ENCODE results near the gene GMPPA.

The GMPPA gene

DNA sequence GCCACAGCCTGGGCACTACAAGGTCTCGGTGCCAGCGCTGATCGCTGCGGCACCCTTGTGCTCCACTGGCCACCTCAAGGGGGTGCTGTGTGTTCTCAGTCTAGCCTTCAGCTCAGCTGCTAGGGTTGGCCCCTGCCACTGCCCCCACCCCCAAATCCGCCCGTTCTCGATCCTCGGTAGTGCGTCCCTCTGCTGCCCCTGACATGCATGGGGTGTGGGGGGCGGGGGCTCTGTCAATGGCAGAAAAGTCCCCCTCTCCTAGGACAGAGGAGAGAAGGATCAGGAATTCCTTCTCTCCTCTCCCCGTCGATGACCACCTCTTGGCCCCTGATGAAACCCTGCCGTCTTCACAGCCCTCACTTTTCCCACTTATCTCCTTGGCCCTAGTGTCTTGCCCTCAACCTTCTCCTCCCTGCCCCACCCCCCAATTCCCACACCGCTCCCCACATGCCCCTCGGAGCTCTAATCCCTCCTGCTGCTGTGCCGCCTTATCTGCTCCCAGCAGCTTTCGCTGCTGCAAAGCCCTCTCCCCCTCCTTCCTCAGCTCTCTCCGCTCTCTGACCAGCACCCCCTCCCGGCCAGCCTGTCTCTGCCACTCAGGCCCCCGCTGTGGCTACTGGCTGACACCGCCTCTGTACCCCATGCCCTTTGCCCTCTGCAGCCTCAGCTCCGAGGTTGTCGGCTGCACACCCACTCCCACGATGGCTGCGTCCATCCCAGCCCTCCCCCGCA, 11.3 kb downstream of the GMPPA start:
- no peak overlapping the region for H3K27ac ChIP-seq (ENCODE audit: low read depth, low read length)
- peak overlapping the region in 1 of 2 donors; percentile 53 for H3K4me3 ChIP-seq (ENCODE audit: low read depth in 1 of 2, low read length in 2 of 2)
- H3K27me3 ChIP-seq (ENCODE audit: control insufficient read depth in 1 of 2, insufficient read depth in 2 of 2, low read length in 2 of 2): peaks cover 0 to 30% of the 10 kb centered on the region in 2 donors
- H3K4me1 ChIP-seq (ENCODE audit: insufficient read depth, low read length): peaks cover 13% of the 10 kb centered on the region
- no peaks in the 10 kb centered on the region for H3K9me3 ChIP-seq (ENCODE audit: low read length)
- no peak overlapping the region for H3K9ac ChIP-seq (ENCODE audit: low read length)
- H3K36me3 ChIP-seq (ENCODE audit: insufficient read depth, low read length): peaks cover 15% of the 10 kb centered on the region

GRCh38 chr2:219510512-219511135, 11.9 kb downstream of the GMPPA start:
- peaks cover 12% of the 10 kb centered on the region for H3K36me3 ChIP-seq (ENCODE audit: insufficient read depth, low read length)
- peaks cover 13% of the 10 kb centered on the region for H3K4me1 ChIP-seq (ENCODE audit: insufficient read depth, low read length)
- H3K9me3 ChIP-seq (ENCODE audit: low read length): no peaks in the 10 kb centered on the region
- H3K4me3 ChIP-seq (ENCODE audit: low read depth in 1 of 2, low read length in 2 of 2): no peak overlapping the region
- H3K9ac ChIP-seq (ENCODE audit: low read length): no peak overlapping the region
- H3K27me3 ChIP-seq (ENCODE audit: control insufficient read depth in 1 of 2, insufficient read depth in 2 of 2, low read length in 2 of 2): peaks cover 0 to 30% of the 10 kb centered on the region in 2 donors
- H3K27ac ChIP-seq (ENCODE audit: low read depth, low read length): no peak overlapping the region

DNA sequence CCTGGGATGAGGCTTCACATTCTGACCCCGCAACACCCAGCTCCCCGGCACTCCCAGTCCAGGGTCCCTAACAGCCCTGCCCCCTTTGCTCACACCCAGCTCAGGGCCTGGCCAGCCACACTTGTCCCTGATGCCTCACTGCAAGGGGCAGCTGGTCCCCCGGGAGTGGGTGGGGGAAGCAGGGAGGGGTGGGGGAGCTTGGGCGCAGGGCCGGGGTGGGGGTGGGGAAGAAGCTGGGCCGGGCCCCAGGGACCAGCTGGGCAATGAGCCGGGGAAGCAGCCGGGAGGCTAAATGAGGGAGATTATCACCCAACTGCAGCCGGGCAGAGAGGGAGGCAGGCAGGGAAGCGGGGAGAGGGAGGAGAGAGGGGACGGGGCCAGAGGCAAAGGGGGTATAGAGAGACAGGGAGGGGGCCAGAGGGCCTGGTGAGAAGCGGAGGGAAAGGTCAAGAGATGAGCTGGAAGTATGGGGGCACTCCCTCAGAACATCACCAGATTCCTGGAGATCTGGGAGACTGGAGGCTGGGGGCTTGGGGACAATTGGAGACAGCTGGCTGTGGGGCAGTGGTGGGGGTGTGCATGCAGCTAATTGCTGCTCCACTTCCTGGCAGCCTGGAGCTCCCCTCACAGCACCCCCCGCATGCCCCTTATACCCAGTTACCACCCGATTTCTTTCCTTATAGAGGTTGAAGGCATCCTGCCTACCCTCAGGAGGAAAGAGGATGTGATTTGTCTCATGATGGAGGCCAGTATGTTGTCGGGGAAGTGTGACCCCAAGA, 13.0 kb downstream of the GMPPA start:
- Histone ChIP-seq H3K27me3 (ENCODE audit: control insufficient read depth in 1 of 2, insufficient read depth in 2 of 2, low read length in 2 of 2) (peaks cover 0 to 30% of the 10 kb centered on the region in 2 donors), H3K4me1 (ENCODE audit: insufficient read depth, low read length) (peaks cover 13% of the 10 kb centered on the region), H3K36me3 (ENCODE audit: insufficient read depth, low read length) (peaks cover under 1% of the 10 kb centered on the region), H3K9ac (ENCODE audit: low read length) (no peak overlapping the region), H3K9me3 (ENCODE audit: low read length) (no peaks in the 10 kb centered on the region), H3K27ac (ENCODE audit: low read depth, low read length) (no peak overlapping the region), H3K4me3 (ENCODE audit: low read depth in 1 of 2, low read length in 2 of 2) (no peak overlapping the region)

GRCh38 chr2:219512524-219513216, 14.0 kb downstream of the GMPPA start:
- Histone ChIP-seq H3K36me3 (ENCODE audit: insufficient read depth, low read length) (no peaks in the 10 kb centered on the region), H3K9ac (ENCODE audit: low read length) (no peak overlapping the region), H3K4me3 (ENCODE audit: low read depth in 1 of 2, low read length in 2 of 2) (no peak overlapping the region), H3K4me1 (ENCODE audit: insufficient read depth, low read length) (peaks cover 13% of the 10 kb centered on the region), H3K27me3 (ENCODE audit: control insufficient read depth in 1 of 2, insufficient read depth in 2 of 2, low read length in 2 of 2) (peaks cover 0 to 30% of the 10 kb centered on the region in 2 donors), H3K27ac (ENCODE audit: low read depth, low read length) (no peak overlapping the region), H3K9me3 (ENCODE audit: low read length) (no peaks in the 10 kb centered on the region)

DNA sequence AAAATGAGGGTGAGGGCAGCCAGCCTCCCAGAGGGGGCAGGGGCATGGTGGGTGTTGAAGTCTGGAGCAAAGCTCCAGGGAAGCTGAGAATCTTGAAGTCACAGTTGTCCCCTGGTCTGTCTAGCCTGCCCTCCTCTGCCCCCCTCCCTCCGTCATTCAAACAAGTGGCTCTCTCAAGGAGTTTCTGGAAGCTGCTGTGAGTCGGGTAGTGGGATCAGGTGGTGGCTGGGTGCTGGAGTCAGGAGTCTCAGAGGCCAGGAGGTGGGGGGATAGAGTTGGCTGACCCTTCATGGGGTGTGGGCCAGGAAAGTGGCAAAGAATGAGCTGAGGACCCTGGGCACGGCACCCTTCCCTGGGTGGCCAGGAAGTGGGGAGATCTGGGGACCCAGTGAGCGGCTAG, 15.1 kb downstream of the GMPPA start:
- H3K27ac ChIP-seq (ENCODE audit: low read depth, low read length): no peak overlapping the region
- H3K4me1 ChIP-seq (ENCODE audit: insufficient read depth, low read length): peaks cover 13% of the 10 kb centered on the region
- H3K9ac ChIP-seq (ENCODE audit: low read length): no peak overlapping the region
- no peaks in the 10 kb centered on the region for H3K36me3 ChIP-seq (ENCODE audit: insufficient read depth, low read length)
- peaks cover 0 to 30% of the 10 kb centered on the region in 2 donors for H3K27me3 ChIP-seq (ENCODE audit: control insufficient read depth in 1 of 2, insufficient read depth in 2 of 2, low read length in 2 of 2)
- no peak overlapping the region for H3K4me3 ChIP-seq (ENCODE audit: low read depth in 1 of 2, low read length in 2 of 2)
- no peaks in the 10 kb centered on the region for H3K9me3 ChIP-seq (ENCODE audit: low read length)

DNA sequence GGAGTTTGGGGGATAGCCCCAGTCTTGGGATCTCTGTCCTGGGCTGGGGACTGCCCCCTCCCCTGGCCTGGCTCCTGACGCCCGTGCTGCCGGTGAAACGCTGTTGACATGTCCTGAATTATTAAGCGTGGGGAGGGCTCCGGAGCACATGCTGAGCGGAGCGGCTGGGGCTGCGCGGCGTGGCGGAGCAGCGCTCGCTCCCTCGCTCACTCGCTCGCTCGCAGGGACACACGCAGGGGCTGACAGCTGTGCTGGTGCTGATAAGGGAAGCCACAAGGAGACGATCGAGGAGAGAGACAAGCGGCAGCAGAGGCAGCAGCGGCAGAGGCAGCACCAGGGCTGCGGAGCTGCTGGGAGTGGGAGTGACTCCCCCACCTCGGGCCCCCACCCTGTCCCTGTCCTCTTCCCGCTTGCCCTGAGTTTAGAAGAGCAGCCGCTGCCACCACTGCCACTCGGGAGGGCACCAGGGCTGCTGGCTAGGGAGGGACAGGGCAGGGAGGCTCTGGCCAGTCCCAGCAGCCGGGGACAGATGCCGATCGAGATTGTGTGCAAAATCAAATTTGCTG, 15.6 kb downstream of the GMPPA start, which contains the start of gene ASIC4:
TSS of gene ASIC4 (plus strand) at position 287 of the 566 bp plus-strand sequence. CDS start at position 530, 243 bp downstream.
- peaks cover 9% of the 10 kb centered on the region for H3K4me1 ChIP-seq (ENCODE audit: insufficient read depth, low read length)
- peaks cover 0 to 30% of the 10 kb centered on the region in 2 donors for H3K27me3 ChIP-seq (ENCODE audit: control insufficient read depth in 1 of 2, insufficient read depth in 2 of 2, low read length in 2 of 2)
- H3K36me3 ChIP-seq (ENCODE audit: insufficient read depth, low read length): no peaks in the 10 kb centered on the region
- H3K9ac ChIP-seq (ENCODE audit: low read length): no peak within 1 kb of the TSS
- H3K27ac ChIP-seq (ENCODE audit: low read depth, low read length): no peak within 1 kb of the TSS
- H3K4me3 ChIP-seq (ENCODE audit: low read depth in 1 of 2, low read length in 2 of 2): no peak within 1 kb of the TSS
- H3K9me3 ChIP-seq (ENCODE audit: low read length): no peaks in the 10 kb centered on the region

GRCh38 chr2:219514836-219515235, 16.1 kb downstream of the GMPPA start:
- Histone ChIP-seq H3K27me3 (ENCODE audit: control insufficient read depth in 1 of 2, insufficient read depth in 2 of 2, low read length in 2 of 2) (peaks cover 0 to 30% of the 10 kb centered on the region in 2 donors), H3K9me3 (ENCODE audit: low read length) (no peaks in the 10 kb centered on the region), H3K36me3 (ENCODE audit: insufficient read depth, low read length) (no peaks in the 10 kb centered on the region), H3K4me1 (ENCODE audit: insufficient read depth, low read length) (peaks cover 4% of the 10 kb centered on the region), H3K9ac (ENCODE audit: low read length) (no peak overlapping the region), H3K27ac (ENCODE audit: low read depth, low read length) (no peak overlapping the region), H3K4me3 (ENCODE audit: low read depth in 1 of 2, low read length in 2 of 2) (no peak overlapping the region)

DNA sequence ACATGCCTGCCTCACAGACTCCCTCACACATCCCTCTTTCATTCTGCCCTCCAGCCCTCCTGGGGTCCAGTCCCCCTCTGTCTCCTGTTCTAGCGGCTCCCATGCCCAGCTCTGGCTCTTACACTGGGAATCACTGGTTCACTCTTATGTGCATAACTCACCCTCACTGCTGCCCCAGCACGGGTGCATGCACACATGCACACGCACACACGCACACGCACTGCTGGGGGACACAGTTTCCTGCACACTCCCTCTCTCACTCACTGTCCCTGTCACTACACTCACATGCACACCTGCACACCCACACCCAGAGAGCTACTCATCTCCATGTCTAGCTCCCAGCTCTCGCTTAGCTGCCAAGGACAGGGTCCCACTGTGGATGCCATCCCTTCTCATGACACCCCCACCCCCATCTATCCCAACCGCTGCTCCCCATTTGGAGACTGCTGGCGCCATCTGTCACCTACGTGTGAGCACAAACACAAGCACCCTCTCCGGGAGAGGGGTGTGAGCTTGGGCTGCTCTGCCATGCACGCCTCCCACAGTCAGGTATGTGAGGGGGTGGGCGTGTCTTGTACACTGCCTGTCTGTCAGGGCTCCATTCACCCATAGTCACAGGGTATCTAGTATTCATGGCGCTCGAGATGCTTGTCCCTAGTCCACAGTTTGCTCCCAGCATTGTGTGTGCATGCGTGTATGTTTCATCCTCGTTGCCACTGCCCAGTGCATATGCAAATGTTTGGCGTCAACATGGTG, 17.4 kb downstream of the GMPPA start:
- H3K27me3 ChIP-seq (ENCODE audit: control insufficient read depth in 1 of 2, insufficient read depth in 2 of 2, low read length in 2 of 2): peaks cover 0 to 19% of the 10 kb centered on the region in 2 donors

GRCh38 chr2:219516888-219517287, 18.2 kb downstream of the GMPPA start:
- Histone ChIP-seq H3K27ac (ENCODE audit: low read depth, low read length) (no peak overlapping the region), H3K36me3 (ENCODE audit: insufficient read depth, low read length) (no peaks in the 10 kb centered on the region), H3K9ac (ENCODE audit: low read length) (no peak overlapping the region), H3K9me3 (ENCODE audit: low read length) (no peaks in the 10 kb centered on the region), H3K27me3 (ENCODE audit: control insufficient read depth in 1 of 2, insufficient read depth in 2 of 2, low read length in 2 of 2) (peaks cover 0 to 25% of the 10 kb centered on the region in 2 donors), H3K4me1 (ENCODE audit: insufficient read depth, low read length) (peaks cover 7% of the 10 kb centered on the region), H3K4me3 (ENCODE audit: low read depth in 1 of 2, low read length in 2 of 2) (no peak overlapping the region)

More for the DNA sequence above, 17.4 kb downstream of the GMPPA start:
- Histone ChIP-seq H3K4me3 (ENCODE audit: low read depth in 1 of 2, low read length in 2 of 2) (no peak overlapping the region), H3K9me3 (ENCODE audit: low read length) (no peaks in the 10 kb centered on the region), H3K27ac (ENCODE audit: low read depth, low read length) (no peak overlapping the region), H3K4me1 (ENCODE audit: insufficient read depth, low read length) (no peaks in the 10 kb centered on the region), H3K9ac (ENCODE audit: low read length) (no peak overlapping the region), H3K36me3 (ENCODE audit: insufficient read depth, low read length) (no peaks in the 10 kb centered on the region)

- no peak overlapping the region for H3K9ac ChIP-seq (ENCODE audit: low read length)
- peaks cover under 1 to 25% of the 10 kb centered on the region in 2 donors for H3K27me3 ChIP-seq (ENCODE audit: control insufficient read depth in 1 of 2, insufficient read depth in 2 of 2, low read length in 2 of 2)
- no peak overlapping the region for H3K27ac ChIP-seq (ENCODE audit: low read depth, low read length)
- no peaks in the 10 kb centered on the region for H3K9me3 ChIP-seq (ENCODE audit: low read length)
- no peaks in the 10 kb centered on the region for H3K36me3 ChIP-seq (ENCODE audit: insufficient read depth, low read length)
- H3K4me1 ChIP-seq (ENCODE audit: insufficient read depth, low read length): peaks cover 12% of the 10 kb centered on the region
- H3K4me3 ChIP-seq (ENCODE audit: low read depth in 1 of 2, low read length in 2 of 2): no peak overlapping the region
These were observed 19.5 kb downstream of the GMPPA start for GRCh38 chr2:219517954-219518778.
